ENCODE measurements around the gene MT1F.

The MT1F gene

GRCh38 chr16:56649820-56650219 is 7.9 kb upstream of the MT1F start:
- H3K4me2 ChIP-seq (ENCODE audit: insufficient read depth, low read length): no peak overlapping the region
- no peaks in the 10 kb centered on the region for H3K36me3 ChIP-seq (ENCODE audit: insufficient read depth, low read length)
- H3K4me3 ChIP-seq (ENCODE audit: low read depth in 1 of 2, low read length in 2 of 2): no peak overlapping the region
- H2AFZ ChIP-seq (ENCODE audit: low read depth, low read length): no peak overlapping the region
- TF ChIP-seq CTCF (IDR thresholded peaks at IDR 0.05; ENCODE audit: borderline replicate concordance, extremely low read depth, low read length, poor library complexity, severe bottlenecking) (no peak), EZH2 (IDR thresholded peaks at IDR 0.05; ENCODE audit: borderline replicate concordance, low read depth, low read length, severe bottlenecking) (no peak)
- ATAC-seq (ENCODE audit: insufficient read depth, low read depth) (no peak), DNase-seq (no peak)
- no peaks in the 10 kb centered on the region for H3K4me1 ChIP-seq (ENCODE audit: insufficient read depth, low read length)
- no peak overlapping the region for H3K9ac ChIP-seq (ENCODE audit: low read depth, low read length)
- H3K27me3 ChIP-seq (ENCODE audit: insufficient read depth, low read length, poor library complexity): peaks cover 29% of the 10 kb centered on the region
- H4K20me1 ChIP-seq (ENCODE audit: insufficient read depth, low read length): no peaks in the 10 kb centered on the region
- H3K9me3 ChIP-seq (ENCODE audit: insufficient read depth, low read length, severe bottlenecking): no peaks in the 10 kb centered on the region
- no peaks in the 10 kb centered on the region for H3K79me2 ChIP-seq (ENCODE audit: insufficient read depth, low read length)
- H3K27ac ChIP-seq (ENCODE audit: low read length): no peak overlapping the region

GRCh38 chr16:56651586-56651985 is 6.2 kb upstream of the MT1F start, which contains the start of gene MT1B:
Gene MT1B, plus strand, starts transcription at chr16:56651886. Its CDS starts 68 bp downstream, at chr16:56651954.
- no peak within 1 kb of the TSS for H3K9ac ChIP-seq (ENCODE audit: low read depth, low read length)
- H3K4me2 ChIP-seq (ENCODE audit: insufficient read depth, low read length): no peak within 1 kb of the TSS
- H3K27me3 ChIP-seq (ENCODE audit: insufficient read depth, low read length, poor library complexity): peaks cover 20% of the 10 kb centered on the region

GRCh38 chr16:56652600-56652999 is 5.2 kb upstream of the MT1F start:
- Histone ChIP-seq H3K27me3 (ENCODE audit: insufficient read depth, low read length, poor library complexity) (peaks cover 26% of the 10 kb centered on the region), H3K36me3 (ENCODE audit: insufficient read depth, low read length) (no peaks in the 10 kb centered on the region)

More at GRCh38 chr16:56651586-56651985, 6.2 kb upstream of the MT1F start, which contains the start of gene MT1B:
- Histone ChIP-seq H3K36me3 (ENCODE audit: insufficient read depth, low read length) (no peaks in the 10 kb centered on the region), H3K27ac (ENCODE audit: low read length) (no peak within 1 kb of the TSS), H4K20me1 (ENCODE audit: insufficient read depth, low read length) (no peaks in the 10 kb centered on the region), H2AFZ (ENCODE audit: low read depth, low read length) (no peak within 1 kb of the TSS), H3K4me1 (ENCODE audit: insufficient read depth, low read length) (no peaks in the 10 kb centered on the region), H3K9me3 (ENCODE audit: insufficient read depth, low read length, severe bottlenecking) (no peaks in the 10 kb centered on the region), H3K79me2 (ENCODE audit: insufficient read depth, low read length) (no peaks in the 10 kb centered on the region), H3K4me3 (ENCODE audit: low read depth in 1 of 2, low read length in 2 of 2) (no peak within 1 kb of the TSS)
- DNase-seq (no peak), ATAC-seq (ENCODE audit: insufficient read depth, low read depth) (no peak)
- no peak for TF ChIP-seq EZH2 (IDR thresholded peaks at IDR 0.05; ENCODE audit: borderline replicate concordance, low read depth, low read length, severe bottlenecking)
- no peak for TF ChIP-seq CTCF (IDR thresholded peaks at IDR 0.05; ENCODE audit: borderline replicate concordance, extremely low read depth, low read length, poor library complexity, severe bottlenecking)

More at GRCh38 chr16:56652600-56652999, 5.2 kb upstream of the MT1F start:
- Histone ChIP-seq H3K9me3 (ENCODE audit: insufficient read depth, low read length, severe bottlenecking) (no peaks in the 10 kb centered on the region), H2AFZ (ENCODE audit: low read depth, low read length) (no peak overlapping the region), H3K4me3 (ENCODE audit: low read depth in 1 of 2, low read length in 2 of 2) (no peak overlapping the region), H4K20me1 (ENCODE audit: insufficient read depth, low read length) (no peaks in the 10 kb centered on the region), H3K27ac (ENCODE audit: low read length) (no peak overlapping the region), H3K9ac (ENCODE audit: low read depth, low read length) (no peak overlapping the region), H3K4me1 (ENCODE audit: insufficient read depth, low read length) (no peaks in the 10 kb centered on the region), H3K79me2 (ENCODE audit: insufficient read depth, low read length) (no peaks in the 10 kb centered on the region), H3K4me2 (ENCODE audit: insufficient read depth, low read length) (no peak overlapping the region)
- TF ChIP-seq CTCF (IDR thresholded peaks at IDR 0.05; ENCODE audit: borderline replicate concordance, extremely low read depth, low read length, poor library complexity, severe bottlenecking) (no peak), EZH2 (IDR thresholded peaks at IDR 0.05; ENCODE audit: borderline replicate concordance, low read depth, low read length, severe bottlenecking) (no peak)
- DNase-seq: no peak
- ATAC-seq (ENCODE audit: insufficient read depth, low read depth): no peak
